Measurements from ENCODE around the gene SLC25A13.

Gene SLC25A13

DNA sequence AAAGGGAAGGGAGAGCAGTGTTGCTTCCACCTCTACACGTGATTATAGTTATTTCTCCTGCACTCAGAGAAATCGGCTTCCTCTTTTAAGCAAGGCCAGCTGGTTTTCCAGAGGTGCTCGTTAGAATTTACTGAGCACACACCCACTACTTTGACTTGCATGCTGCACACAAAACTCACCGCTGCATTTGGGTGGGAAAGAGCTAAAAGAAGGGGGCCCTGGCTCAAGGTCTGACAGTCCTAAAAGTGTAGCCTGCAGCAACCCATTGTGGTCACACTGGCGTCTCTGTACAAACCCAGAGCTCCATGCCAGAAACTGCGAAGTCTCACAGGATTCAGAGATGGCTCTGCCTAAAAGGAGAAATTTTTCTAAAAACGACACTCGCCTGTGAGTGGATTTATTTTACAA is 133.7 kb downstream of the SLC25A13 start:
- no peak for TF ChIP-seq CTCF (IDR thresholded peaks at IDR 0.05)

GRCh38 chr7:96187735-96188134 is 134.2 kb downstream of the SLC25A13 start:
- TF ChIP-seq CTCF (IDR thresholded peaks at IDR 0.05): no peak

GRCh38 chr7:96184783-96185182 is 137.1 kb downstream of the SLC25A13 start:
- no peak for TF ChIP-seq CTCF (IDR thresholded peaks at IDR 0.05)

GRCh38 chr7:96183163-96183670 is 138.7 kb downstream of the SLC25A13 start:
- TF ChIP-seq CTCF (IDR thresholded peaks at IDR 0.05): no peak

DNA sequence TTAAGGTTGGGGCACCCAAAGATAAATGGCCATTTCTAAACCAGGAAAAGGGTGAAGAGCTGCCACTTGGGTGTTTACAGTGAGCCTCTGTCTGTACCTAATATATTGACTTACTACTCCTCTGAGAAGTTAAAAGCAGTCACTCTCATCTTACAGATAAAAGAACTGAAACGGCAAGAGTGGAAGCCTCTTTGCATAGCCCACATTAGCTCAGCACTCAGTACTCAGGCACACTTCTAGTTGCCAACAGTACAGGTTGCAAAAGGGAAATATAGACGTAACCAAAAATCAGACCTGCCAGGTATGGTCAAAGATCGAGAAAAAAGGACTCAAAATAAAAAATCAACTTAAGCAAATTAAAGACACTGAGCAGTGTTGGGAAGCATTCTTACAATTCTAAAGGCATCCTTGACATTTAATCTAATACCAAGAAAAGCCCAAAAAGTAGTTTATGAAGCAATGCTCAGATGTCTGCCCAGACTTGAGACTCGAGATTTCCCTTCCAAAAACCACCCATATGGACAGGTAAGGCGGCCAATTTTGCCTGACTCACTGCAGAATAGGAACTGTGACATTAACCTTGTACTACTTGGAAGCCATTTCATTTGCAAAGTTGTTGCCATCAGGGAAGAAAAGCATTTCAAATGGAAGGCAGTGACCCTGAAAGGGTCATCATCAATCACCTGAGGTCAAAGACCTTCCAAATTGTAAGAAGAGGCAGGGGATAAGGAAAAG is 139.3 kb downstream of the SLC25A13 start:
- no peak for TF ChIP-seq CTCF (IDR thresholded peaks at IDR 0.05)

DNA sequence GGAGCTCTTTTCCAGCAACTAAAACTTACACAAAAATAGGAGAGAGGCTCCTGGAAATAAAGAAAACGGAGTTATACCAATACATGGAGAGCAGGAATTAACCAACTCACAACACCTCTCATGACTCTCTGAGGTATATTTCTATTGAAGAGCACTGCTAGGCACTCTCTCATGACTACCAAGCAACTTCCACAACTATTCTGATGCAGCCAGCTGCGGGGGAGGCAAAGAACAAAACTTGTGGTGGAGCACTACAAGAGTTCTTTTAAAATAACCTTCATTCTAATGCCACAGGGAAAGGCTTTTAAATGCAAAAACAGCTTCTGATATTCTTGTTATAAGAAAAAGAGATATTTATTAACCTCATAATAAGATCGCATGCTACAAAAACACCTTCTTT is 140.7 kb downstream of the SLC25A13 start:
- no peak for TF ChIP-seq CTCF (IDR thresholded peaks at IDR 0.05)

DNA sequence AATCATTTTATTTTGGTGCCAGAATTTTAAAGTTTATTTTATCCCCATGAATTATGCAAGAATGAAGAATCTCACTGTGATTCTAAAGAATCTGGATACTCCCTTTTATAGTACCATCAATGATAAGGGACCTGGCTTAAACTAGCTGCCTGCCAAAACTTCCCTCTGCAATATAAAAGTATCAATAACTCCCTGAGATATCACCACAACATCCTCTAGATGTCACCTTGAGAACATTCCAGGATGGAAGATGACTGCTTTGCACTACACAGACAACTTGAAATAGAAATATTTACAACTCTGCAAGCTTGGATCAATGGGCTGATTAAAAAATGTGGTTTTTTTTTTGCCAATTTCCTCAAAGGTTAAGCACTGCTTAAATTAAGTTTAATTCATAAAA is 142.1 kb downstream of the SLC25A13 start:
- TF ChIP-seq CTCF (IDR thresholded peaks at IDR 0.05): no peak; the same call in 1 of the 2 replicates

Data from LNCAP (cell line).